CD4-positive, alpha-beta T cell treated with Interleukin-4 for 1 hour (primary cell): ENCODE measurements around the gene EPHX1.
A peak's percentile ranks its signal among the peaks of the same experiment; 100 is the strongest.
"Not testable (repeated sequence)": the region's sequence is repeated elsewhere in the genome, so short reads cannot be mapped to it uniquely, and the experiment has no call there.

Experiments used
- DNase-seq, 2 donors: peaks; one replicate each; pipeline ENCODE4 v3.0.0-alpha.2; 2020 to 2022

The EPHX1 gene

GRCh38 chr1:225809842-225810578 lies at the start of gene EPHX1:
Gene EPHX1 (plus strand): TSS chr1:225810124. CDS start chr1:225828730, 18,606 bp downstream.
- DNase-seq: peak; percentile 49 to 53

GRCh38 chr1:225760531-225760930 lies 49.4 kb upstream of the EPHX1 start:
- no peak for DNase-seq

GRCh38 chr1:225761395-225761794 lies 48.5 kb upstream of the EPHX1 start:
- DNase-seq: not testable (repeated sequence)

GRCh38 chr1:225762002-225762441 lies 47.9 kb upstream of the EPHX1 start:
- DNase-seq: no peak

- DNase-seq: no peak
Observed at GRCh38 chr1:225762444-225762843, 47.5 kb upstream of the EPHX1 start.

- DNase-seq: no peak
Observed at GRCh38 chr1:225763716-225764548, 46.0 kb upstream of the EPHX1 start.

GRCh38 chr1:225765982-225766674 lies 43.8 kb upstream of the EPHX1 start:
- DNase-seq: no peak

- no peak for DNase-seq
Observed at GRCh38 chr1:225766967-225767633, 42.8 kb upstream of the EPHX1 start.

GRCh38 chr1:225767634-225768540 lies 42.0 kb upstream of the EPHX1 start:
- no peak for DNase-seq

GRCh38 chr1:225768662-225769426 lies 41.1 kb upstream of the EPHX1 start:
- no peak for DNase-seq

GRCh38 chr1:225769687-225770086 lies 40.2 kb upstream of the EPHX1 start:
- DNase-seq: no peak

- DNase-seq: no peak
Observed at GRCh38 chr1:225770561-225771248, 39.2 kb upstream of the EPHX1 start.

GRCh38 chr1:225771661-225772322 lies 38.1 kb upstream of the EPHX1 start:
- DNase-seq: no peak

- peak; percentile 30 to 48 for DNase-seq
Observed at GRCh38 chr1:225772323-225772768, 37.6 kb upstream of the EPHX1 start.

GRCh38 chr1:225772848-225773247 lies 37.1 kb upstream of the EPHX1 start:
- DNase-seq: no peak

GRCh38 chr1:225774281-225775147 lies 35.4 kb upstream of the EPHX1 start:
- no peak for DNase-seq

GRCh38 chr1:225776294-225776693 lies 33.6 kb upstream of the EPHX1 start:
- DNase-seq: no peak

- no peak for DNase-seq
Observed at GRCh38 chr1:225777058-225777582, 32.8 kb upstream of the EPHX1 start.
